ENCODE measurements around the gene TTI1.

Gene TTI1

DNA sequence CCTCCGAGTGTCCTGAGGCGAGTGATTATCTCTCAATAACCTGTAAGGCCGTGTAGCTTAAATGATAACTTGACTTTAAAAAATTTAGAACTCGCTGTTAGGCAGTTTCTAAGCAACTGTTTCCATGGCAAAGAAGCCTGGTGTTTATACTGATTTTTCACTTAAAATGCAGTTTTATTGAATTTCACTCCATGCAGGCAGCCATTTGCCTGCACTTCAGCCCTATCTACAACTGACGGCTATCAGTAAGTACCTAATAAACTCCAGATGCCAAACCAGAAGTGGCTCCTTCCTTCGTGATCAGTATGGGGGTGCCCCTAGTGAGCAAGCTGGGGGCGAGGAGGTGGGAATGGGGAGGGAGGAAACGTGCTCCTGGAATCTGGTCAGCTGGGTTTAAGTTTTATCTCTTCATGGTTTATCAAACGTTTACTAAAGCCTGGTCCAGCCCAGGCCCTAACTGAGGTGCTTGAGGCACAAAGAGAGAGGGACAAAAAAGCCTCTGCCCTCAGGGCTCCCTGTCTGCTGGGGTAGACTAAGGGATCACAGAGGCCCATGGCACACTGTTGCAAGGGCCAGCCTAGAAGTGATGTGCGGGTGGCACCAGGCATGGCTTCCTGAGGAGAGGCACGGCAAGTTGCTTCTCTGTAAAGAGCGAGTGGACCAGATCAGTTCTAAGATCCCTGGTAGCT is 45.5 kb downstream of the TTI1 start:
- DNase-seq (ENCODE audit: low read depth), result no peak

DNA sequence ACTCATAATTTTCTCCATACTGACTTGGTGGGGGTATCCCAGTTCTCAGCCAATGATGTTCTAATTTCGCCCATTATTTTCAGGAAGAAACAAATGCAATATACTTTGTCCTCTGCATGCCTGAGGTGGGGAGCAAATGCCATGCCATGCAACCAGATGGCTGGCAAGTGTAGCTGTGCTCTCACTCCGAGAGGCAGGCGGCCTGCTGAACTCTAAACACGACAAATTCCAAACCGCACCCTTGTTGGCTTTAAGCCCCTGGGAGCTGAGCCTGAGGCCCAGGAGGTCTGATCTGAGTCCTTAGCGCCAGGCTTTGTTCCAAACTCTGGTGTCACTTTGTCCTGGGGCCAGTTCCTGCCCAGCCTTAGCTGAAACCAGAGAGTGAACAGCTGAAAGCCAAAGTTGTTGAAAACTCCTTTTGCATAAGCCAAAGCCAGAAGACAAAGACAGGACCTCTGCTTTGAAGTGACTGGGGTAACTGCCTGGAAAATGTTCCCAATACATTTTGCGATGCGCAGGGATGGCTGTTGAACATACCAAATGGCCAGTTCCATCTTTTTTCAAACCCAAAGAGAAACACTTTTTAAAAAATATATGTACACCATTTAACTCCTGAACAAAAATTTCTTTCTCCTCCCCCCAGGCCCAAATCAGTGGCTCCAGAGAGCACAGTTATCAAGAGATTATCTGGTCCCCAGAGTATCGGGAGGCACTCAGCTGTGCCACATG is 46.2 kb downstream of the TTI1 start:
- DNase-seq (ENCODE audit: low read depth), result no peak

DNA sequence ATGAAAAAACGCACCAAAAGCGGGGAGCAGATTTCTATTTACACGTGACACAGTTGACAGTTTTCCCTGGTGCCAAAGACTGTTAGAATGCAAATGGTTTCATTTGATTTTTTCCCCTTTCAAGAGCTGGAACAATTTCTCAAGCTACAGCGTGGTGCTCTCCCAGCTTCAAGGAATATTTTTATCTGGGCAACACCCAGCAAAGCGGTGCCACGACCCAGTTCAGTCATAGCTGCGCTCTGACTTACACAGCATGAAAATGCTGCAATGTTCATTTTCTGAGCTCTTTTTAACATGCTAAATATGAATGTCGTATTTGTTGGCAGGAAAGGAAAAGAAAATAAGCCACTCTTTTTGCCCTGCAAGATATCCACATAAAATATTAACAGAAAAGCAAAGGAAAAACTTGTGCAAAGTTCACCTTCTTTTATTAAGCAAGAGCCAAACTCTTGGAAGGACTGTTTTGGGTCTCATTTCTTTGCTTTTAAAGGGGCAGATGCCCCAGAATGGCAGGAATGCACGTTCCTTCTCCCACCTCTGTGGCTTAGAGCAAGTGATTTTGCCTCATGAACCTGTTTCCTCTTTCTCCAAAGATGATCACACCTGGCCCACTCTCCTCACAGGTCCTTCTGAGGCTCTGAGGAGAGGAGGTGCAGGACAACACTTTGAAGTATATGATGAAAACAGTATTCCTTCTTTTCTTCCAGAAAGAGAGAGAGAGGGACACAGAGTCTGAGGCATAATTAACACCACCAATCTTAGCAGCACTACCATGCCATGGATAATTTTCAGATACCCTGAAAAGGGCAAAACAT is 47.0 kb downstream of the TTI1 start:
- DNase-seq (ENCODE audit: low read depth), result no peak

DNA sequence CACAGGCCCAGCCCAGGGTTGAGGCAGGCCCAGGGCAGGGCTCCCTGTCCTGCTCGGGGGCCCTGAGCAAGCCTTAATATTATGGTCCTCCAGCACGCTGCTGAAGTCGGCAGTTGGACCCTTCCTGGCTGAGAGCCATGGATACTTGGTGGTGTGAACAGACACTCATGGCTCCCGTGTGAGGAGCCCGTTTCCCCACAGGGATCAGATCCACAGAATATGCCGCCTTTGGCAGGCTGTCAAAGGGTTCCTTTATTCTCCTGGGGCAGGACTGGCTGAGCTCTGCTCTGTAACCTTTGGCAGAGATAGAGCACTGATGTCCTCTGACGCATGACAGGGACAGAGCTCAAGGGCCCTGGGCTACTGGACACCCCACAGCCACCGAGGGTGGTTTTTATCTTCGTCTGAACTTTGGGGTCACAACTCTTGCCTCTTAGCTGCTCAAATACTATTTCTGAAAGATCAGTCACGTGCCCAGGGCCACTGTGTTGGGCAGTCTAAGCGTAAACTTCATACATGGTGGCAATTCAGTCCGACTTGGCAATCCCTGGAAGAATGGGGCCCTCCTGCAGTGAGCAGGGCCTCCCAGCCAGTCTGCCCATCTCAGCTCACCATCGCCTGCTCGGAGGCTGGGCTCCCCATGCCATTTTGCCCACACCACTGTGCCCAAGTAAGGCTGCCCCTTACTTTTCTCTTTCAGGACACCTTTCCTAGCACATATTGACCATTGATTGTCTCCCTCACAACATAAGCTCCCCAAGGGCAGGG is 49.1 kb downstream of the TTI1 start:
- DNase-seq (ENCODE audit: low read depth), result no peak

DNA sequence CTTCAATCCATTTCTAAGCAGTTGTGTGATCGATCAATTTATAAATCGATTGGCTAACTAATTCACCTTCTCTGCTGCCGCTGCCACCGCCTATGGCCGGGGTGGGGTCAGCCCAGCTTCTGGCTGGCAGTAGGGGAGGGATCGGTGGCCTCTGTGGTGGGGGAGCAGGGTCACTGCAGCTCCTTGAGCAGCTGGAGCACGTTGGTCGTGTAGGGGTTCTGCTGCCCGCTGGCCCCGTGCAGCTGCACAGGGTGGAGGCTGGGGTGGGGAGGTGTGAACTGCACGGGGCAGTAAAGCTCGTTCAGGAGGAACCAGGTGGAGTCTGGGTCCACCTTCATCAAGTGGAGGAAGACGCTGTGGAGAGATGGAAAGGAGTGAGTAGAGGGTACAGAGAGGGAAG is 50.0 kb downstream of the TTI1 start:
- DNase-seq (ENCODE audit: low read depth), result no peak

DNA sequence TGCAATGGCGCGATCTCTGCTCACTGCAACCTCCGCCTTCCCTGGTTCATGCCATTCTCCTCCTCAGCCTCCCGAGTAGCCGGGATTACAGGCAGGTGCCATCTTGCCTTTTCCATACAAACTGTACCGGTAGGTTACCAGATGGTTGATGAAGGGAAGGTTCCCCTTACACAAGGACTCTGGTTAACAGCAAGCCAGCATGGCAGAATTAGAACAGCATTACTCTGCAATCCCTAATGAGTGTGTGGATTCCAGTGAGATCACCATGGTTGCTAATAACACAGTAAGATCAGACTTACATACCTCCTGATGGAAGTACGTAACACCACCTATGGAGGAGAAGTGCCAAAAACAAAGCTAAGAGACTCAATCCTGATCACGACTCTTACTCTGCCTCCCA is 51.7 kb downstream of the TTI1 start:
- no peak for DNase-seq (ENCODE audit: low read depth)

DNA sequence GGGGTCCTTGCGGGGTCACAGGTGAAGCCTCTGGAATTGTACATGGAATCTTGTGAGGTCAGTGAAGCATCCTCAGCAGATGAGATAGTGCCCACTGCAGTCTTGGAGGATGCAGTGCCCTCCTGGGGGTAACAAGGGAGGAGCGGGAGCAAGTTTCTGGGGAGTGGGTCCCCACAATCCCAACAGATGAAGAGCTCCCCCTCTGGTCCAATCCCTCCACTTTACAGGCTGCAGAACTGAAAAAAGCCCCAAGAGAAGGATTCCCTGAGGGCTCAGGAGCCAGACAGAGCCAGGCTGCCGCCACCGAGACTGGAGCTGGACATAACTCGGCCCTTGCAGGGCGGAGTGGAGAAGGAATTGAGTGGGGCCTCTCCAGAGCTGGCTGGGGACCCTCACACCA is 52.4 kb downstream of the TTI1 start:
- DNase-seq (ENCODE audit: low read depth), result no peak

DNA sequence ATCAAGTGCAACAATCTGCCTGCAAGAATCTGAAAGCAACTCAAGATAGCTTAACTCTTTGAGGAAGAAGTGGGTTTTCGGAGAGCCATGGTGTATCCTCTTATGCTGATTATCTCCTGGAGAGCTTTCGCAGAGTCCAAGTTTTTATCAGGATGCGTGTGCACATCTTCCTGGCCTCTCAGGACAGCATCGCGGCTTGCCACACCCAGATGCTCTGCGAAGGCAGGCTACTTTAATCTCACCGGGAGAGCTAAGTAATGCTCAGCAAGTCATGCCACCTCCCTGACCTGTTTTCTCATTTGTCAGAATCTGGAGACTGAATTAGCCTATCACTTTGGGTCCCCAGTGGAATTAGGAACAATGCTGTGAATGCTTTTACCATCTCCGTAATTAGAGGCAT is 52.9 kb downstream of the TTI1 start:
- DNase-seq (ENCODE audit: low read depth), result no peak

DNA sequence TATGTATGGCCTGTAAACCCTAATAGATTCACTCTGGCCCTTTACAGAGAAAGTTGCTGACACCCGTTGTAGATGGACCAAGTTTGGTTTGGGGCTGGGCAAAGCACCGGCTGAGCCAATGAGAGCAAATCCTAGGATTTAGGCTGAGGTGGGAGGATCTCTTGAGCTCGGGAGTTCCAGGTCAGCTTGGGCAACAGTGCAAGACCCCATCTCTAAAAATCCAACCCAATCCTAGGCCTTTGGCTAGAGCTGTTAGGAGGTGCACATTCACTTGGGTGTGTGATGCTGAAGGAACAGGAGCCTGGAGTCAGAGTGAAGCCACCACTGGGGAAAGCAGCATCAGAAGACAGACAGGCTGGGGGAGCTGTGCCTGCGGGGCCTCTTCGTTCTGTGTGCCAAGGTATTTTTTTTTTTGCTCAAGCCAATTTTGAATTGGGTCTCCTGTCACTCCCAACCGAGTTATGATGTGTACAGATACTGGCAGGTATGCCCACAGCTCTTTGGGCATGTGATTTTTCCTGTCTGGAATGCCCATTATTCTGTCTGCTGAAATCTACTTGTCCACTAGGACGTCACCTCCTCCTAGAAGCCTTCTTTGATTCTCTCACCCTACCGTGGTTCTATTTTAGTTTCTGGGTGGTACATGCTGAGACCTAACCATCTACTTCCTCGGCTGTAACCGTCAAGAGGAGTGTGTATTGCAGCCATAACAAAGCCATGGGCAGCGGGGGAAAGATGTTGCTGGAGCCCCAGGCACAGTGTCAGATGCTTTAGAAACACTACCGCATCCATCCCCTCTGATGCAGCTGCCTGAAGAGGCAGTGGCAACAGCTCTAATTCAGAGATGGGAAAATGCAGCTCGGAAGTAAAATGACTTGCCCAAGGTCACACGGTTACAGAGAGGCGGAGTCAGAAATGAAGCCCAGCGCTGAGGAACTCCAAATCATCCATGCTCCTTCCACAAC is 54.0 kb downstream of the TTI1 start:
- no peak for DNase-seq (ENCODE audit: low read depth)

DNA sequence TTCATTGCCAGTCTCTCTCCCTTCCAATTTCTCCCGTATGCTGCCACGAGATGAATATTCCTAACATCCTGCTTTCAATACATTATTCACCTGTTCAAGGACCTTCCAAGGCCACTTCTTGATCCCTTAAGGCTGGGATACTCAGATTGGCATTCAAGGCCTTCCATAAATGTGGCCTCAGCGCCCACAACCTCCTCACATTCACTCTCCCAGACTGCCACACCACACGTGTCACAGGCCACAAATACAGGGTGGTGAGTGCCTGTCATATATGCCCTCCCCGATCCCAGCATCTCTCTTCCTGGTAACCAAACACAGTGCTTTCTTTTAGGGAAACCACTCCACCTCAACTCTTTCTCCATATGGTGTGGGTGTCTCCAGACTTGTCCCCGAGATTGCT is 55.5 kb downstream of the TTI1 start:
- DNase-seq (ENCODE audit: low read depth), result no peak

DNA sequence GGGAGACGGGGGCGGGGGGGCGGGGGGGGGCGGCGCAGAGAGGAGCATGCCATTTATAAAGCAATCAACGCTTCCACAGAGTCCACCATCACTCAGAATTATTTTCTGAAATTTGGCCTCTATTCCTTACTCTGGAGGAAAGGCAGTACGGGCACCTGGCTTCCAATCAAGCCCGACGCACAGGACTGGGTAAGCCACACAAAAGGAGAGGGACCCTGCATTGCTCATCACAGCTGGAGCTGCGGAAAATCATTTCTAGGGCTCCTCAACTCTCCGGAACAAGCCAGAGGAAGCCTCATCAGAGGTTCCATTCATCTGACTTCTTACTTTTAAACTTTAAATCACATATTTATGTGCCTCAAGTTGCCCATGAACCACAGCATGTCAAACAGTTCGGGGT is 55.9 kb downstream of the TTI1 start:
- DNase-seq (ENCODE audit: low read depth), result no peak

DNA sequence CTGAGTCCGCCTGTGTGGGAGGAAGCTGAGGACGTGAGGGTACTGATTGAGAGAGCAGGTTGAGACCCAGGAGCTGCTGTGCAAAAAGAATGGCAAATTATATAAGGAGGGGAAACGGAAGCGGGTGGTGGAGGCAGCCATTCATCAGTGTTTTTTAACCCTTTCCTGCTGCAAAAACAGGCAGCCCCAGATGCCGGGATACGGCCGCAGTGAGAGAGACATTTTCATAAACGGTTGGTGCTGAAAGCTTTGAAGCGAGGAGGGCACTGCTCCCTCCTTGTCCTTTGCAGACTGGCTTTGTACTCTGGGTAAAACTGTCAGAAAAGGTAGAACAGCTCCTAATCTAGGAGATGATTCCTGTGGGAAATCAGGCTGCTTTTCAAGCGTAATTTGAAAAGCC is 56.4 kb downstream of the TTI1 start:
- no peak for DNase-seq (ENCODE audit: low read depth)

DNA sequence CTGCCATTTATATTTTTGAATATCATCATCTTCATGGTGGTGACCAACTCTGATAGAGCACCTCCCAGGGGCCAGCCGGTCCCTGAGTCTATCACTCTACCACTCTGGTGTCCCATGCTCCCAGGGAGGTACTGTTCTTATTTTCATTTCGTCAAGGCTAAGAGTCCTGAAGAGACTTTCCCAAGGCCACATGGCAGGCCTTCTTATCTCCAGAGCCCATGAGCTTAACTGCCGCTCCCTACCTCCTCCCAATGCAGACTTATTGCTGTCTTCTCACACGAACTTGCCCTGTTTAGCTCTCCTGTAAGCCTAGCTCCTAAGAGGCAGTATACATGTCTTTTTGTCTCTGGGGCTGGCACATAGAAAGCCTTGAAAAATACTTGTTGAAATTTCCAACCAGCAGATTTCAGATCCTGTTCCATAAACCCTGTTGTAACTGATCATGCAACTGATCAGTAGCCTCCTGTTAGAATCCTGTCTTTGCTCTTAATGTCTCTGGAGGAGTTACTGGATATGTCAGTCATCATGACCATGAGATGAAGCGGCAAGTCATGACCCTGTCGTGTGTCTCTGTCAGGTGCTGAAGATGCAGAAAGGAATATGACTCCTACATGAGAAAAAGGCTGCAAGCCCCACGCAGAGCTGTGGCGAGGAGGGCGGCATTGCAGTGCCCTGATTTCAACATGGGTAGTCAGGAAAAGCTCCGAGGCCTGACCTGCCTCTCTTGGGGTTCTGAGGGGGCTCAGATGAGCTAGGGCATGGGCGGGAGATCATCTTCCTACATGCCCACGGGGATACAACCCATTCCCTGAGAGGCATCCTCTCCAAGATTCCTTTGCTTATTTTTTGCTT is 60.0 kb downstream of the TTI1 start:
- no peak for DNase-seq (ENCODE audit: low read depth)

DNA sequence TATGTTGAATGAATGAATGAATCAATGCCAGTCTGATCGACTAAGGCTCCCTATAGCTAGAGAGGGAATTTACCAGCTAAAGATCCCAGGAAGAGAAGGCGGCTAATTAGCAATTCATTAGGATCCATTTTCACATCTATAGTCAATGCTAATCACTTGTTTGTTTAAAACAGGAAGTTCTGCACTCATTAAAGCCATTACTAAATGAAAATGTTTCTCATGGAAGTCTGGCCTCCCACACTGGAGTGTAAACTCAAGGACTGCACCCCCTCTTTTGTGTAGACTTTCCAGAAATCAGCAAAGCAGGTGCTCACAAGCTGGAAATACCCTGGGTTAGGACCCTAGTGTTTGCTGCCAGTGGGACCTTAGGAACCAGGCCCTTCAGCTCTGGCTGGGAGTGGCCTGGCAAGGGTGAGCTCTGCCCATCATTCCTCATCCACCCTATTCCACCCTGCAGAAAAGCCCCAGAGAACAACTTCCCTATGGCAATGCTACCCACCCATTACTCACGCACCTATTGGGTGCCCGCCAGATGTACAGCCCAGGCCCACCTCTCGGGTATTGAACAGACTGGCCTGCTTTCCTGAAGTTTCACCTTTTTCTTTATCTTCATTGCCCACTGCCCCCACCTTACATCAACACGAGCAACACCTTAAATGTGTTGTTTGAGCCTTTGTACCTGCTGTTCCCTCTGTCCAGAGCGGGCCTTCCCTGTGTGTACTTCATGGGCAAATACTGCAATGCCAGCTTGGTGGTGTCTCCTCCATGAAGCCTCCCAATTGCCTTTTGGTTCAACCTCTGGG is 60.8 kb downstream of the TTI1 start:
- no peak for DNase-seq (ENCODE audit: low read depth)

DNA sequence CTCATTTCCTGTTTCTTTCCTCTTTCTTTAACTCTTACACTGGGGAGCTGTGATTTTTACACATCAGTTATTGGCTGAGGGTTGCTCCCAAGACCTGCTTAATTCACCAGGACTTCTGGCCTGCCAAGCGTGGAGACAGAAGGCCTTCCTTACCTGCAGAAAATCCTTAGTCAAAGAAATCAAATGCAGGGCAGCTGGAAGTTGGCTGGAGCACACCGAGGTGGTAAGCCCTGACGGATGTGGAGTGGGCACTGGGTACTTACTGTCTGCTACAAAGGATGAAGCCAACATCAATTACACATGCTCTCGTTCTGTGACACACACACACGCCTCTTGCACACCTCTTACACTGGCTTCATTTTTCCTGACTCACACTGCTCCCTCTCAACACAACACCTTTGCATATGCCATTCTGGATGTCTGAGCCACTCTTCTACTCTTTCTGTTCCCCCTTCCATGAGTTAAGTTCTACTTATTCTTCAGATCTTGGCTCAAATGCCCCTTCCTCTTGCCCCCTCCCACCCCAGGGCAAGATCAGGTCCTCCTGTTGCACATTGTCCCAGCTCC is 61.6 kb downstream of the TTI1 start:
- DNase-seq (ENCODE audit: low read depth), result no peak

DNA sequence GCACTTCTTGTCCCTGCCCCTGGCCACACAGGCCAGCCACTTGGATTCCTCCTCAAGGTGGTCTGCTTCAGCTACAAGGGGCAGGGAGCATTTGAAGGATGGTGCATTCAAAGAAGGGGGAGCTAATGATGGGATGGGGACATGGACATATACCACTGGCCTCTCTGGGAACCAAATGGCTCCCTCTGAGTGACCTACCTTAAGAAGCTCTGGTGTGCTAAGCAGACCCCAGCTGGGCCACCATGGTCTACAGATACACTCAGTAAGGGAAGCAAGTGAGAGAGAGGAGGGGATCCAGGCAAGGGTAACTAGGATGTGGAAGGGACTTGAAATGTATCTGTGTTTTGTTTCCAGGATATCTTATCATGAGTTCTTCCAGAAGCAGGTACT is 62.4 kb downstream of the TTI1 start:
- DNase-seq (ENCODE audit: low read depth), result no peak

DNA sequence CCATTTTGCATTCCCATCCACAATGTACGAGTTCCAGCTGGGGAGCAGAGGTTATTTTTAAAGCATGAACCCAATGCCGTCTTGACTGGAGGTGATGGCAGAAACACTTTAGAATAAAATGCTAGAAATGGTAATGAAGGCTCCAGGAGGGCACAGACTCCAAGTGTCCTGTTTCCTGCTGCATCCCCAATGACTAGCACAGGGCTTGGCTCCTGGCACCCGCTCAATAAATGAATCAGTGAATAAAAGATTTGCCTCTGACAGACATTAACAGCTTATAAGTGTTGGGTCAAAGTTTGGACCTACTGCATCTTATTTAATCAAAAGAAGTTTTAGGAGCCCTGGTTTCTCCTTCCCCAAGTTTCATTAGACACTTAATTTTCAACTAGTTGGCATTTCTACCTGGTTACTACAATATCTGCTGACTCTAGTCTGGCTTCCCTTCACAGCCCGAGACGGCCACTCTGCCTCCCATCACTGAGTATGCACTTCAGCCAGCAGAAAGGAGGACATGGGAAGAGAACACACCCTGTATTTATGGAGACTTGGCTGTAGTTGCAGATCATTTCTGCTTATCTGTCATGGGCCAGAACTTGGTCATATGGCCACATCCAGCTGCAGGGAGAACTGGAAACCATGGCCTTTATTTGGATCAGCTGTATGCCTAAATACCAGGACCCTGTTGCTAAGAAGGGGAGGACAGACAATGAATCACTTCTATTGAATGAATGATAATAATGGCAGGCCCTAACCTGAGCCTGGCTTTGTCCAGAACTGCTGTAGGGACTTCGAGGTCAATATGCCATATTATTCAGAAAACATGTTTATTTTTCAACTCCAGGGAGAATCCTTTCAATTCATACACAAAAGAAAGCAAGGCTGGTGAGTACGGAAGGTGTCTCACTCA is 63.1 kb downstream of the TTI1 start:
- no peak for DNase-seq (ENCODE audit: low read depth)

DNA sequence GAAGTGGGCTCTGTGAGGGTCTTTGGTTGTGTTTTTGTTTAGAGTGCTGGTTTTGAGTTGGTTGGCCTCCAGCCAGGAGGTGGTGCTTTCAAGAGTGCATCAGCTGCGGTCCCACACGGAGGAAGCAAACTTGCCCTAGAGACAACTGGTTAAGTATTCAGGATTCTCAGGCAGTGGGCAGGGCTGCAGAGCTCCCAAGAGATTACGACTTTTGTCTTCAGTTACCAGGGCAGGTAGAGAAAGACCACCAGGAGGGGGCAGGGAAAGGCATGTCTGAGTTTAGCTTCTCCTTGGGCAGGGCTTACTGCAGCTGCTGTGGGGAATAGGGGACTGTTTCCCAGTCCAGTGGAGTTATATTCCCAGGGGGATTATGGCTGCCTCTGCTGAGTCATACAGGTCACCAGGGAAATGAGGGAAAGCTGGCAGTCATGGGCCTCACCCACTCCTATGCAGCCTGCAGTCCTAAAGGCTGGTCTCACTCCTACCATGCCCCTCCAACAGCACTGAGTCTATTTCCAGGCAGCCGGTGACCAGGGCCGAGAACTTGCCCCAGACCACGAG is 64.3 kb downstream of the TTI1 start:
- no peak for DNase-seq (ENCODE audit: low read depth)

All from stimulated activated CD8-positive, alpha-beta memory T cell treated with anti-CD3 and anti-CD28 coated beads, Interleukin-15, amount 100 ng/mL, for 24 hours (primary cell).